HG02840 (cell line): ENCODE measurements around the gene TOP3A.

Source experiments
- ATAC-seq: cut with Tn5 transposase; IDR thresholded peaks from one replicate; pipeline ENCODE4 v1.9.1; 2021; ENCODE audit warnings: mild to moderate bottlenecking, moderate library complexity, moderate number of reproducible peaks; ENCODE audit not compliant: unreplicated experiment, low FRiP score

The TOP3A gene

DNA sequence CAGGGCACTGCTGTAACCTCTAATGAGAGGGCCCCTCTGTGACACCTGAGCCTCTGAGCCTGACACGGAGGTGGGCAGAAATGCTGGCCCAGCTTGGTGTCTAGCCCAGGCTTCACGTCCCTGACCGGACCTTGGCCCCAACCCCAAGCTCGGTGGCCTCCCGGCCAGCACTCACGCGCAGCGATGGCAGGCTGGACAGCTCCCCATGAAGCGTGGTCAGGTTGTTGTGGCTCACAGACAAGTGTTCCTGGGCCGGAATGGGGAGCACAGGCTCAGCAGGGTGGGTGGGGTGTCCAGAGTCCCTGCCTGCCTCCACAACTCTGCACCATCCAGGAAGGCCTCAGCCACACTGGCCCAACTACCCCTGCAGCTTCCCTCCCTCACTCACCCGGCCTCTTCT lies 58.4 kb downstream of the TOP3A start:
- ATAC-seq, result no peak

DNA sequence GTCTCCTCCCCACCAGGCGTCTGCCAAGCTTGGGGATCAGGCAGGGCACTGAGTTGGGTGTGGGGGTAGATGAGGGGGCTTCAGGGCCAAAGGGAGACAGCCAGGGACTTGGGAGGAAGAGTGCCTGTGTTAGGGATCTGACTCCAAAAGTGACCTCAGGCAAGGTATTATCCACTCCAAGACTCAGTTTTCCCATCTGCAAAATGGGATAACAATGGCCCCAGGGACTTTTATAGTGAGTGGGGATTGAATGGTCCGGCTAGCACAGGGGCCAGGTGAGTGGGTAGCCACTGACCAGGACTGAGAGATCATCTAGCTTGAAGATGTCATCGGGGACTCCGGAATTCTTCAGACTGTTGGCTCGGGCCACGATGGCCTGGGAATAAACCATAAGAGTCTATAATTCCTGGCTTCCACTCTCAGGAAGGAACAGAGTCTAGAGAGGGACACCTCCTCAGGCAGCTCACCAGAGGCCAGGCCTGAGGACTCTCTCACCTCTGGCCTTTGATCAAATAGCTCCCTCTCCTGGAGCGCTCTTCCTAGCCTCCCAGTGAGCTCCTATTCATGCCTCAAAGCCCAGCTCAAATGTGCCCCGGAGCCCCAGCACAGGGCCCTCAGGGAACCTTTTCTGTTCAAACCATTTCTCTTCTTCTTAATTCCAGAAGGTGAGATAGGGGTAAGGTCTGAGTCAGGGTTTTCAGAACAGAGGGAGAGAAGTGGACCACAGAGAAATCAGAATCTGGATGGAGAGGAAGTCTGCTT lies 59.7 kb downstream of the TOP3A start:
- ATAC-seq, result no peak

DNA sequence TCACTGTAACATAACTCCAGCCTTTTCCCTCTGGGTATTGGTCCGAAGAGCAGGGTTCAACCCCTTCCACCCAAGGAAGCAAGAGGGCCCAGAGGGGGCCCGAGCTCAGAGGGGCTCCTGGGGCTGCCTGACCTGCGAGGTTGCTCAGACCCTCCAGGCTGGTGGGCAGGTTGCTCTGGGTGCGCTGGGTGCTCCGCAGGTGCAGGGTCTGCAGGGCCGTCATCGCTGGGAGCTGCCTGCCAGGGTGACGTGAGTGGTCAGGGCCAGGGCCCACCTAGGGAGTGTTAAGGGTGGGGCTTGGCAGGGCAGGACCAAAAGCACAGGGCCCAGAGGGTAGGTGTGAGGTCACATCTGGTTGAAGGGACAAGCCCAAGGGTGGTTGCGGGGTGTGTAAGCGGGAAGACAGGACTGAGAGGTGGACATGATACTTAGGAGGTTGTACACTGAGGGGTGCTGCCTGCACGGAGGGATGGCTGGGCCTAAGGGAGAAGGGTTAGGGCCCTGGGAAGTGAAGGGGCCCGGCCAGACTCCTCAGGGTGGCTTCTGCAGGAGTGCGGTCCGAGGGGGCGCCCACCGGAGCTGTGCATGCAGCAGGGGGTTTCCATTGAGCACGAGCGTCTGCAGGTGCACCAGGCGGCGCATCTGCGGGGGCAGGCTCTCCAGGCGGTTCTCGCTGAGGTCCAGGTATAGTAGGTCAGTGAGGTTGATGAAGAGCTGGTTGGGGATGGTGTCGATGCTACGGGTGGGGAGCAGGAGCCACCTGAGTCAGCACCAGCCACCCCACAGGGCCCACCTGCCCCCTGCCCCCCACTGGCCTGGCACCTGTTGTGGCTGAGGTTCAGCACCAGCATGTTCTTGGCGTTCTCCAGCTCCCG lies 60.6 kb downstream of the TOP3A start:
- no peak for ATAC-seq

DNA sequence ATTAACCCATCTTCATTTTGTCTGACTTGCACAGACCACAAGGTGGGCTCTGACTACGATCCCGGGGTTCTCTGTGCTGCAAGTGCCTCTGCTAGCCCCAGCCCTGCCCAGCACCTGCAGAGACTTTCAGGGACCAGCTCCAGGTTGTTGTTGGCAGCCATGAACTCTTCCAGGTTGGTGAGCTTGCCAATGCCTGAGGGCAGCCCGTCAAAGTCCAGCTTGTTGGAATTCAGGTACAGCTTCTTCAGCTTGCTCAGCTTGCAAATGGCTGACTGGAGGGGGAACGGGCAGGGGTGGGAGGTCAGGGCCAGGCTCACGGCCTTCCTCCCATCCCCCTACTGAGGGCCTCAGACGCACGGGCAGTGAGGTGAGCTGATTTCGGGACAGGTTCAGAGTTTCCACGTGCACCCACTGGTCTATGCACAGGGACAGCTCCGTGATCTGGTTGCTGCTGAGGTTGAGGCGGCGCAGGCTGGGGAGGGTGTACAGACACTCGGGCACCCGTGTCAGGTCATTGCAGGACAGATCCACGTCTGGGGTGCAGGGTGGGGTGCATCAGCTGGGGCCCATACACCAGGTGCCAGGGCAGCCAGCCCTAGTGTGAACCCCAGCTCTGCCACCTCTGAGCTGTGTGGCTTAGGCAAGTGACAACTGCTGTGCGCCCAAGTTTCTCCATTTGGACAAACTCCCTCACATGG lies 61.5 kb downstream of the TOP3A start:
- ATAC-seq, result no peak

DNA sequence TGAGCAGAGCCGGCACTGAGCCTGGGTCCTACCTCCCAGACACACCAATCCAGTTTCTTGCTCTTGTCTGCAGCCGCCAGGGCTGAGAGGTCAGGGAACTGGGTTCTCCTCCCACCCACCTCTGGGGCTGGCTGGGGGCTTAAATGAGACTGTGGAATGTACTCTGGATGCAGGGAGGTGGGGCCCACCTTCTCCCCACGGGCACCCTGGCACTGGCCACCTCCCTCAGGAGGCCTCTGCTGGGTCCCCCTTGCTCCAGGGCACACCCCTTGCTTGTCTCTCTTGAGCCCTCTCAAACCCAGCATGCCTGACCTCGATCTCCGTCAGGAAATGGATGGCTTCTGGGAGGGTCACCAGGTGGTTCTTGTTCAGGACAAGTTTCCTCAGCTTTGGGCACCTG lies 62.6 kb downstream of the TOP3A start:
- ATAC-seq, result no peak

DNA sequence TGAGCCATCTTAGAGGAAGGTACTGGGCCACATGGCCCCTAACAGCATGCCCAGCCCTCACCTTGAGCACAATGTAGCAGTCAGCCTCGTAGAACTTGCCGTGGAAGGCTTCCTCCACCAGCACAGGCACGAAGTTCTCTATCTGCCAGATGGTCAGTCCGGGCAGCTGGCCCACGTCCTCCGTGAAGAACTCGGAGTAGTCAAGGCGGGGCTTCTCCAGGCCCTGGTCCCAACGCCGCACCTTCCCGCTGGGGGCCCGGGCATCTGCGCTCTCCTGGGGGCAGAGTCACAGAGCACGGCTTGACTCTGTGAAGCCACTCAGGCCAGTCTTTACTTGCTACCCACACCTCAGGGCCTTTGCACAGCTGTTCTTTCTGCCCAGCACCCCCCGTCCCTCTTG lies 63.6 kb downstream of the TOP3A start:
- ATAC-seq, result no peak

DNA sequence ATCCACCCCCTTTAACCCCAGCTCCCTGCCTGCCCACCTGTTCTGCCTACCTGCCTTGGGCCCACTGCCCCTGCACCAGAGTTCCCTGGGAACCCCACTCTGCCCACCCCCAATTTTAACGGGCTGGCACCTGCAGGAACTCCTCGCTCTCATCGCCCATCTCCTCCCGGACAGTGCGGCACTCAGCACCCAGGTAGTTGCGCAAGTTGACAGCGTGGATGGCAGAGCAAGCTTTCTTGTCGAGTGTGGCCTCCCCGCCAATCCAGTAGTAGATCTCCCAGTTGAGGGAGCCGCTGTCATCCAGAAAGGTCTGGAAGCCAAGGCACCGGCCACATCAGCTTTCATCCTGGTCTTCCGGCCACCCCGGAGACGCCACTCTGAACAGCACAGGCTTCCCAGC lies 64.1 kb downstream of the TOP3A start:
- ATAC-seq, result no peak

DNA sequence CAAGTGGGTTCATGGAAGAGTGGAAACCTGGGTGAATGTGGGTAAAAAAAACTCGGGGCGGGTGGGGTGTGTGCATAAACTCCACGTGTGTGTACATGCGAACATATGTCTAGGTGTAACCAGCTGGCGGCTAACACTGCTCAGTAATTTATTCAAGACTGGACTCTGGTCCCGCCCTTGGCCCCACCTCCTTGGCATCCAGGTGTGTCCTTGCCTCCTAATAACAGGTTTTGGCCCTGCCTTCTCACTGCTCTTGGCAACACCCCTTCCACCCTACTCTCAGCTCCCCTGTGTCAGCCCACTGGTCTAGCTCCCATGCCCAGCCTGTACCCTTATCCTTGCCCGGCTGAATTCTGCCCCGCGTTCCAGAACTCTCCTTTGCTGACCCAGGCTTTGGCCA lies 64.5 kb downstream of the TOP3A start:
- ATAC-seq, result no peak

DNA sequence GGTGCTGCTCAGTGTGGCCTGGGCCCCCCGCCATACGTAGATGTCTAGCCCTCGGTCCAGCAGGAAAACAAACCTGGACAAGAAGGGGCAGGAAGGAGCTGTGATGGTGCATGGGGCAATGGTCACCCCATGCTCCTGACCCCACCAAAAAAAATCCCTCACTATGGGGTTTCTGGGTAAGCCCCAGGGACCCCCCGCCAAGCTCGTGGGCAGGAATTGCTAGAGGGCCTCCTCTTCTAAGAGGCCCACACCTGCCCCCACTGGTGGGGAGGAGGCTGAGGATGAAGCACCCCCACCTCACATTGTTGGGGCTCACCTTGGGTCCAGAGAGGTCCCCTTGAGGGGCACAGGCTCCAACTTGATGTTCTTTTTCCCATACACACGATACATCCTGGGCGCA lies 66.0 kb downstream of the TOP3A start:
- ATAC-seq, result no peak

DNA sequence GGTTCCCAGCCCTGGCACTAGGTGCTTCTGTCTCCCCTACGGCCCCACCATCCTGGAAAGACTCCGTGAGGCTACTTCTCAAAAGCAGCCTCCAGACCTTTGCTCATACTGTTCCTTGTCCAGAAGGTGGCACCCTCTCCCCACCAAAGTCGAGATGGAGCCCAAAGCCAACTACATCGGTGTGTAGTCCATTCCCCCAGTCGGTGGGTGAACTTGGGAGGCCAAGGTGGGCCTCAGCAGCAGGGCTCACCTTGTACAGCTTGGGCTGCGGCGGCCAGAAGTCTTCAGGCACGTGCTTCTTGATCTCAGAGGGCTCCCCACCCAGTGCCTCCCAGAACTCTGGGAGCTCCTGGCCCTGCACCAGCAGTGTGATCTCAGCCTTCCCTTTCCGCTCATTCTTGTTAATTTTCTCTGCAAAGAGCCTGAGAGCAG lies 66.5 kb downstream of the TOP3A start:
- no peak for ATAC-seq

DNA sequence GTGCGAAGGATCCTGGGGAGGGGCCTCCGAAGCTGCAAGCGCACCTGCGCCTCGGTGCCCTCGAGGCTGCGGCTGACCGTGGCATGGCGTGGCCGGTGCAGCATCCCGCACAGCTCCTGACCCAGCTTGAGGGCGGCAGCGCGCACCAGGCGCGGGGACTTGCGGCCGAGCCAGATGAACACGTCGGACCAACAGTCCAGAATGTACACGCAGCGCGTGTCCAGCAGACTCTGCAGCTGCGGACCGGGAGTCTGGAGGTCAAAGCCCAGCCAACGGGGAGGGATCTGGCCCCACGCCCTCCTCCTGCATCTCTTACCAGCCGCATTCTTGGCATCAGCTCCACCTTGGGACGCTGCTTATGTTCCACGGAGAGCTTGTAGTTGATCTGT lies 67.2 kb downstream of the TOP3A start:
- ATAC-seq, result no peak

DNA sequence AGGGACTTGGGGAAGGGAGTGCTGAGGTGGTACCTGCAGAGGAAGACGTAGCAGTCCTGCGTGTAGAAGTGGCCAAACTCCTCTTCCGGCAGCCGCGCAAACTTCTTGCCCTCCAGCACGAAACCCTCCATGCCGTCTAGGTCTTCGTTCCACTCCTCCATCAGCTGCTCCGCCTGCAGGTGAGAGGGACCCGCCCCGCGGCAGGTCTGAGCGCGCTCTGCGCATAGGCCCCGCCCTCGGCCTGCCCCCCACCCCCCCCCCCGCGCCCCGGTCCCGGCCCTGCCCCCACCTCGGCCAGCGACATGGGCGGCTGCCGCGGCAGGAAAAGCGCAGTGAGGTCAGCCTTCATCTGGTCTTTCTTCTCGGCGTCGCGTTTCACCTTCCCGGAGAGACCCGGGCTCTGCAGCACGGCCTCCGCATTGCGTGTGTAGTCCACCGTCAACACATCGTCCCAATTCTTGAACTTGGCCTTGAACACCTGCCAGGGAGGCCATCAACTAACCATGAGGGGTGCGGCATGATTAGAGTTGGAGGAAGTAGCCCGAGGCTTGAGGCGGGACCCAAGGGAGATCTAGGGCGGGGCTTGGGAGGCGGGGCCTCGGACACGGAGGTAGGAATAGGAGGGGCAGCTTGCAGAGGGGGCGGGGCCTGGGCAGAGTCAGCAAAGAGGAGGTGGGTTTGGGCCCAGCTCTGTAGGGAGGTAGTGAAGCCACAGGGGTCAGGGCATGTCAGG lies 67.7 kb downstream of the TOP3A start:
- no peak for ATAC-seq

DNA sequence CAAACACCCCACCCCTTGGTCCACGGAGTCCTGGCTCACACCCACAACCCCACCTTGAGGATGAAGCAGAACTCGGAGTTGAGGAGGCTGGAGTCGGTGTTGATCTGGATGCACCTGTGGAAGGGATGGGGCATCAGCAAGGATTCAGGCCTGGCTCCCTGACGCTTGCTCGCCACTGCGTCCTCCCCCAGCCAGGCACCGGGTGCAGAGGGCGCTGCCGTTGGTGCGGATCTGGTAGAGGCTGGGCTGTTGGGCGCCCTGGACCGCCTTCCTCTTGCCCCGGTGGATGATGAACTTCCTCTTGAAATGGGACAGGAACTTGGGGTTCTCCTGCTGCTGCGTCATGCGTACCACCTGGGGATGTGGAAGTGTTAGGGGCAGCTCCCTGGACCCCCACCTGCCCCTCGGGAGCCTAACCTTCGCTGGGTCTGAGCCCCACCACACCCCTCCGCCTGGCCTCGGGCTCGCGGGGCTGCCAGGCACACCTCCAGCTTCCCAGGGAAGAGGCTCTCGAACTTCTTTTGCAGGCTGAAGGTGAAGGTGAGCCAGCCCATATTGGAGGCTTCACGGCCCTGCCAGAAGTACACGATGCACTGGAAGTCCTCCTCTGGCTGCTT lies 68.6 kb downstream of the TOP3A start:
- no peak for ATAC-seq

DNA sequence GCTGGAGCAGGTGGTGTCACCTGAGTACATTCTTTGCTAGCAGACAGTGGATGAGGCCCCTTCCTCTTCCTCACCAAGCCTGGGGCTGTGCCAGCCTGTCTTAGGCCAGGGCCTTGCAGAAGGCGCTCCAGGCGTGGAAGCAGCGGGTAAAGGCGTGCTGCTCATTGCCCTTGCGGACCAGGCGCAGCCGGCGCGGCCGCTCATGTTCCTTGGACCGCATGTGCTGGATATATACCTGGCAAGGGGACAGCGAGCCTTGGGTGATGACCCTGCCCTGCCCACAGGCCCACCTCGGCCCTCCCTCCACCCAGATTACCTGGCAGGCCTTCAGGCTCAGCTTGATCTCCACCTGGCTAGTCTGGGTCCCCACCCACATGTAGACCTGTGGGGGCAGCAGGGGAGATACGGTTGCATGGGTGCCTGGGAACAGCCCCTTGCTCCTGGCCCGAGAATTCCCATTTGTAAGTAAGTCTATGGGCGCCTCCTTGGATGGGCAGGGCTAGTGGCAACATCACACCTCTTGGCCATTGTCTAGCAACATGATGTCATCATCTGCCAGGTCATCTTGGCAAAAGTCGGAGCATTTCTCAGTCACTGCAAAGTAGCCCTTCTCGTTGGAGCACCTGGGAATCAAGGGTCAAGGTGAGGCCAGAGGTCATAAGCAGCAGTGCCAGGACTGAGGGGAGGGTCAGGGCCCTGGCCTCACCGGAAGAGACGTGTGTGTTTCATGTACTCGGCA lies 69.6 kb downstream of the TOP3A start:
- ATAC-seq, result no peak

DNA sequence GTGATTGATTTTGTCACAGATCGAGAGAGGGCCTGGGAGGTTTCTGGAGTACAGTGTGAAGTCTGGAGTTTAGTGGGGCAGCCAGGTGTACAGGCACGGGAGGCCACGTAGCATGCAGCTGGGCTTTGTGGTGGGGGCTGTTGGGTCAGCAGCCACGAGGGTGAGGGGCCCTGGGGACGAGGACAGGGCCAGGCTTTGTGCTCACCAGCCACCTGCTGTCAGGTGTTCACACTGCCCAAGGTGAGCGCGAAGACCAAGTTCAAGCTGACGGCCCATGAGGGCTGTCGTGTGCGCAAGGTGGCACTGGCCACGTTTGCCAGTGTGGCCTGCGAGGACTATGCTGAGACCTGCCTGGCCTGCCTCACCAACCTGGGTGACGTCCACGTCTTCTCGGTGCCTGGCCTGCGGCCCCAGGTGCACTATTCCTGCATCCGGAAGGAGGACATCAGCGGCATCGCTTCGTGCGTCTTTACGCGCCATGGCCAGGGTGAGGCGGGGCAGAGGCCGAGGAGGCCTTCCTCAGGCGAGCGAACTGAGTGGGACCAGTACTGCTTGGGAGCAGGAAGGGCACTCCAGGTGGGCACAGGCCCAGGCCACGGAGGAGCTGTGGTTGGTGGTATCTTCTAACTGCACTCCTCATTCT lies 73.4 kb downstream of the TOP3A start:
- ATAC-seq, result no peak

DNA sequence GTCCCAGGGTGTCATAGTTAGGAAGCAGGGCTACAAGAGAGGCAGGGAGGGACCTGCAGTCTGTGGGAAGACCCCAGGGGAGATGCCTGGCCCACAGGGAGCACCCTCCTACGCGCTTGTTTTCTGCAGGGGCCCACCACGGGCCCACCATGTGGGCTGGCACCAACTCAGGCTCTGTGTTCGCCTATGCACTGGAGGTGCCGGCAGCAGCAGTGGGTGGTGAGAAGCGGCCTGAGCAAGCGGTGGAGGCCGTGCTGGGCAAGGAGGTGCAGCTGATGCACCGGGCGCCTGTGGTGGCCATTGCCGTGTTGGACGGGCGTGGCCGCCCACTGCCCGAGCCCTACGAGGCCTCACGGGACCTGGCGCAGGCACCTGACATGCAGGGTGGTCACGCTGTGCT lies 74.3 kb downstream of the TOP3A start:
- no peak for ATAC-seq

DNA sequence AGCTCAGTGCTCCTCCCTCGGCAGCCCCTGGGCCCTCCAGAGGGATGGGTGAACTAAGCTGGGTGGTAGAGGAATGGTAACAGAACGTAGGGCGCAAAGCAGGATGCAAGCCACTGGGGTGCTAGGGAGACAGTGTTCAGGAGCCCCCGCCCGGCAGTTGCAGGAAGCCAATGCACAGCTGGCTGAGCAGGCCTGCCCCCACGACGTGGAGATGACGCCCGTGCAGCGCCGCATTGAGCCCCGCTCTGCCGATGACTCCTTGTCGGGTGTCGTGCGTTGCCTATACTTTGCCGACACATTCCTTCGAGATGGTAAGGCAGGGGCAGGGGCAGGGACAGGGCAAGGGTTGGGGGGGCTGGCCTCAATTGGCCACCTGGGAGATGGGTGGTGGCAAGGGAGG lies 76.5 kb downstream of the TOP3A start:
- no peak for ATAC-seq

DNA sequence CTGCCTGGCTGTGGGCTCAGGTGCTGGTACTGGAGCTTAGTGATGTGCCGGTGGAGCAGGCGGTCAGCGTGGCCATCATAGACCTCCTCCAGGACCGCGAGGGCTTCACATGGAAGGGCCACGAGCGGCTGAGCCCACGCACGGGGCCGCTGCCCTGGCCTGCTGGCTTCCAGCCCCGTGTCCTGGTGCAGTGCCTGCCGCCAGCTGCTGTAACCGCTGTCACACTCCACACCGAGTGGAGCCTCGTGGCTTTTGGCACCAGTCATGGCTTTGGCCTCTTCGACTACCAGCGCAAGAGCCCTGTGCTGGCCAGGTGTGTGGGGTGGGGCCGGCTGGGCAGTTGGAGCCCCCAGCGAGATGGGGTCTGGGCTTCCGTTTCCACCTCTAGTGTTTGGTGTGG lies 77.3 kb downstream of the TOP3A start:
- no peak for ATAC-seq

DNA sequence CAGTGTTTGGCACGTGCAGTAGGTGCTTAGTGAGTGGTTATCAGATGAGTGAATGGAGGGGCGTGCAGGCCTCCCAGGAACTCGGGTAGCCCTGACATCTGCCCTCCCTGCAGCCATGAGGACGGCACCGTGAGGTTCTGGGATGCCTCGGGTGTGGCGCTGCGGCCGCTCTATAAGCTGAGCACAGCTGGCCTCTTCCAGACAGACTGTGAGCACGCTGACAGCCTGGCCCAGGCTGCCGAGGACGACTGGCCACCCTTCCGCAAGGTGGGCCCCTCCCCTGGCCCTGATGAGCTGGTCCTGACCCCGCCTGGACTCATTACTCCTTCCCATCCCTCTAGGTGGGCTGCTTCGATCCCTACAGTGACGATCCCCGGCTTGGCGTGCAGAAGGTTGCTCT lies 78.3 kb downstream of the TOP3A start:
- ATAC-seq, result no peak
